ENCODE measurements around the gene GRAMD2A.
A peak's percentile ranks its signal among the peaks of the same experiment; 100 is the strongest.
"Not testable (repeated sequence)": the region's sequence is repeated elsewhere in the genome, so short reads cannot be mapped to it uniquely, and the experiment has no call there.

Gene GRAMD2A

DNA sequence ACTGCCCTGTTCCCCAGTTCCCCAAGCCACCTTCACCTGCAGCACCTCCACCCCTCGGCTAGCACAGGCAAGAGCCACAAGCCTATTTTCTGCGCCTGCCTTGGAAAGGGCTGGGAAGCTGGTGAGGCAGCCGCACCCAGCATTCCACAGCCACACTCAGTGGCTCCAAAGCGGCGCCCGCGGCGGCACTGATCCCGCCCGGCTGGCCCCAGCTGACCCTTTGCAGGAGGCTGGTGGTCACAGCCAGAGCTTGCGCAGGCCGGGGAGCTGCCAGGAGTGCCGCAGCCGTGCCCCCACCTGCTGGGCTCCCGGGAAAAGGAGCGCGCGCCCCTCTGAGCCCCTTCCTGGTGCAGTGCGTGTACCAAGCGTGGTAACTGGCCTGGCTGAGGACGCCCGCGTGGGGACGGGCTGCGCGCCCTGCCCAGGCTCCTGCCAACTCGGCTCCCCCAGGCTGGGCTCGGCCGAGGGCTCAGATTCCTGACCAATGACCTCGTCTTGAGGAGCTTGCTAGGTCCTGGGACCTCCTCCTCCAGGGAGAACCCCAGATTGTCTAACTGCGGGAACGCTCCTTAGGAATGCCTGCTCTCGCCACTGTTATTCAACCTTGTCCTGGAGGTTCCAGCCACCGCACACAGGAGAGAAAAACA, 13.3 kb downstream of the GRAMD2A start:
- peak; percentile 90 for DNase-seq (ENCODE audit: low read depth, low spot score)

DNA sequence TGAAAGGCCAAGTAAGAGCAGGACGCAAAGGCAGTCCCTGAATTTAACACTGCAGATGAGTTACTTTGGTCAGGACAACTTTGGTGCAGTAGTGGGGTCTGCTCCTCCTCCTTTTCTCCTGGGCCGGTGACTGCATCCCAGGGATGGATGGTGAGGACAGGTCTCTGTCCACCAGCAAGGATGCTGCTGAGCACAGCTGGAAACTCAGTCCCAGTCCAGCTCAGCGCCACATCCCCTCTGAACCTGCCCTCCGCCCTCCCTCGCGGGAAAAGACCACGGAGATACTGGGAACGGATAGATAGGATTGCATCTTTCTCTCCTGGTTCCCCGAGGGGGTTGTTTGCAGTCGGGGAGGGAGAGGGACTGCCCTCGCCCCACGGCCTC, 13.8 kb downstream of the GRAMD2A start:
- DNase-seq (ENCODE audit: low read depth, low spot score), result no peak

DNA sequence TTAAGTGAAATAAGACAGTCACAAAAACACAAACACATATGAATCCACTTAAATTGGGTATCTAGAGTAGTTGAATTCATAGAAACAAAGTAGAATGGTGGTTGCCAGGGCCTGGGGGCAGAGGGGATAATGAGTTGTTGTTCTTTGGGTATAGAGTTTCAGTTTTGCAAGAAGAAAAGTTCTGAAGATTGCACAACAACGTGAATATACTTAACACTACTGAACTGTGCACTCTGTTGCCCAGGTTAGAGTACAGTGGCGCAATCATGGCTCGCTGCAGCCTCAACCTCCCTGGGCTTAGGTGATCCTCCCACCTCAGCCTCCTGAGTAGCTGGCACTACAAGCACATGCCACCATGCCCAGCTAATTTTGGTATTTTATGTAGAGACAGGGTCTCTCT, 14.9 kb downstream of the GRAMD2A start:
- DNase-seq (ENCODE audit: low read depth, low spot score), result no peak

DNA sequence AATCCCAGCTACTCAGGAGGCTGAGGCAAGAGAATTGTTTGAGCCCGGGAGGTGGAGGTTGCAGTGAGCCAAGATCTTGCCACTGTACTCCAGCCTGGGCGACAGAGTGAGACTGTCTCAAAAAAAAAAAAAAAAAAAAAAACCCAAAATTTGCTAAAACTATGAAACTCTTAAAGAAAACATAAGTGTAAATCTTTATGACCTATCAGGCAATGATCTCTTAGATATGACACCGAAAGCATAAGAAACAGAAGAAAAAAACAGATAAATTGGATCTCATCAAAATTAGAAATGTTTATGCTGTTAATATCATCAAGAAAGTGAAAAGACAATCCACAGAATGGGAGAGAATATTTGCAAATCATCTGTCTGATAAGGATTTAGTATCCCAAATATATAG, 15.3 kb downstream of the GRAMD2A start:
- DNase-seq (ENCODE audit: low read depth, low spot score), result no peak

DNA sequence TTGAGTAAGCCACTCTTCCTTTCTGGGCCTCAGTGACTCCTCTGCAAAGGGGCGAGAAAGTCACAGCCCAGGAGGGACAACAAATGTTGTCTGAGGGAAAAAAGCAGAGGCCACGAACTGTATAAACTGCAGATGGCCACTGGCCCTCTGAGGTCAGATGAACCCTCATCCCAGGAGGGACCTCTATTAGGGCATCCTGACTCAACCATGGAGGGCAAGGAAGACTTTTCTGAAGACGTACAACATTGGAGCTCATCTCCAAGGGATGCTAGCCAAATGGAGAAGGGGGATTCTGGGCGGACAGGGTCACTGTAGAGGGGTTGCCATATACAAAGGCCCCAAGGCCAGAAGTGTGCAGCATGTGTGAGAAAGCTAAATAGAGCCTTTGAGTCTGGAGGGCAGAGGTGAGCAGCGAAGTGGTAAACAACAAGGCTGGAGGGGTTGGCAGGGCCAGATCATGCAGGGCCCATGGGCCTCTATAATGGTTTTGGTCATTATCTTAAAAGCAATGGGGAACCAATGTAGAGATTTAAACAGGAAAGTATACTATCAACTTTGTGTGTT, 16.7 kb downstream of the GRAMD2A start:
- no peak for DNase-seq (ENCODE audit: low read depth, low spot score)

DNA sequence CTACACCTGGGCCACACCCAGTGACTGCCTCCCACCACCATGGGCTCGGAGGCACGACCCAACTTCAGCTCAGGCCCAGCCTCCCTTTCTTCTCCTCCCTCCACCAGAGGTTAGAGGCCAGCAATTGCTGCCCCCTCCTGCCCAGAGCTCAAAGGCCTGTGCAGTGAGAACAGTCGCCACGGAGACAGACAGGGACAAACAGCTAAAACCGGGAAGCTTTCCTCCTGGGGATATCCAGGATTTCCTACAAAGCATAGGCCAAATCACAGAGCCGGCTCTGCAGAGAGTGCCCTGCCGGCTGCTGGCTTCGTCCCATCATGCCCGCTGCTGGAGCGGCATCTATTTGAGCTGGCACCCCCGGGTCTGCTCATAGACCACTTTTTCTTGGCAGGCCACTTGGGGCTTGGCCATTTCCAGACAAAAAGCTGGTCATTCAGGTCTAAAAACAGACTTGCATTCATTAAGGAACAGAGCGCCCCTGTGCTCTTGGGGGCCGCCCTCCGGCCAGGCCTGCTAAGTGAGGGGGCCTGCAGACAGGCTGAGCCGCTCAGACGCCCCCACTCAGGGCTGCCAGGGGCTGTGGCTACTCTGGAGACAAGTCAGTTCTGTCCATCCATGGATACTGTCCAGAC, 17.5 kb downstream of the GRAMD2A start:
- DNase-seq (ENCODE audit: low read depth, low spot score), result peak; percentile 59

DNA sequence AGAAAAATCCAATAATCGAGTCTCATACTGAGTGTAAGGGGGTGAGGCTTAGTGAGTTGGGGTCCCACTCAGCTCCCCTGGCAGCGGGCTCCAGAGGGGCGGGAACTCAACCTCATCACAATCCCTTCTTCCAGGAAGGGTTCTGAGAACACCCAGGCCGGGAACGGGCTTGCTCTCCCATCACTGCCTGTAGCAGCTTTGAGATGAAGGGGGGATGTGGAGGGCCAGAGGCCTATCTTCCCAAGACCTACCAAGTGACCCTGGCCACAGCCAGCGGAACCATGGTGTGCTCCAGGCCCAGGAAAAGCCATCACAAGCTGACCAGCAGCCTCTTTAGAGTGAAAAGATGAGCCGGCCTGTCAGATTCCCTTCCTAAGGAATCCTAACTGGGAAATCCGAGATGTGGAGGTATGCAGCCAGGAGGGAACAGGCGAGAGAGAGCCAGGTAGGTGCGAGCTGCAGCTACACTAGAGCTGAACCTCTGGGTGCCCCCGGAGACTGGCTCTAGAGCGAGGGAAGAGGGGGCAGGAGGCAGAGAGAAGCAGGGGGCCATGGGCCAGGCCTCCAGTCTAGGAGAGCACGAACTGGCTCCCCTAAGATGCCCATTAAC, 18.5 kb downstream of the GRAMD2A start:
- DNase-seq (ENCODE audit: low read depth, low spot score), result no peak

DNA sequence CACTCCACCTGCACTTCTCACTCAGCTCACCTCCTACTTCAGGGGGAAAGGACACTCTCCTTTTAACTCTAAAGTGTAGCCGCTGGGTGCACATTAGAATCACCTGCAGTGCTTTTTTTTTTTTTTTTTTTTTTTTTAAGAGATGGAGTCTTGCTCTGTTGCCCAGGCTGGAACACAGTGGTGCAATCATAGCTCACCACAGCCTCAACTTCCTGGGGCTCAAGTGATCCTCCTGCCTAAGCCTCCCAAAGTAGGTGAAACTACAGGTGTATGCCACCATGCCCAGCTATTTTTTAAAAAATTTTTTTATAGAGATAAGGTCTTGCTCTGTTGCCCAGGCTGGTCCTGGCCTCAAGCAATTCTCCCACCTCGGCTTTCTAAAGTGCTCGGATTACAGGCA, 20.8 kb downstream of the GRAMD2A start:
- DNase-seq (ENCODE audit: low read depth, low spot score), result no peak

DNA sequence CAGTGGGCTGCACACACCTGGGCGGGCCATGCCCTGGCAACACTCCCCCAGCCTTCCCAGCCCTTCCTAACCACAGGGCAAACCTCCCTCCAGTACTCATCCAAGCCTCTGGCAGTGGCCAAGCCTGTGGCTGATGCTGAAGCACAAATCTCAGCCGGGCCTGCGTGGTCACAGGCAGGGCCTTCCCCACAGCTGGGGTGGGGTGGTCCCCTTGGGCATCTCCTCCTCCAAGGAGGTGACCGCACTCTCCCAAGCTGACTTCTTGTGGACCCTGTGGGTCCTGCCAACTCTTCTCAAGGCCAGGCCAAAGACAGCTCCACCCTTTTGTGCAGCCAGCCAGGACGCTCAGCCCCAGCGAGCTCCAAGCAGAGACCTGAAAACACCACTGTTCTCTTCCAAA, 21.4 kb downstream of the GRAMD2A start:
- DNase-seq (ENCODE audit: low read depth, low spot score), result no peak

DNA sequence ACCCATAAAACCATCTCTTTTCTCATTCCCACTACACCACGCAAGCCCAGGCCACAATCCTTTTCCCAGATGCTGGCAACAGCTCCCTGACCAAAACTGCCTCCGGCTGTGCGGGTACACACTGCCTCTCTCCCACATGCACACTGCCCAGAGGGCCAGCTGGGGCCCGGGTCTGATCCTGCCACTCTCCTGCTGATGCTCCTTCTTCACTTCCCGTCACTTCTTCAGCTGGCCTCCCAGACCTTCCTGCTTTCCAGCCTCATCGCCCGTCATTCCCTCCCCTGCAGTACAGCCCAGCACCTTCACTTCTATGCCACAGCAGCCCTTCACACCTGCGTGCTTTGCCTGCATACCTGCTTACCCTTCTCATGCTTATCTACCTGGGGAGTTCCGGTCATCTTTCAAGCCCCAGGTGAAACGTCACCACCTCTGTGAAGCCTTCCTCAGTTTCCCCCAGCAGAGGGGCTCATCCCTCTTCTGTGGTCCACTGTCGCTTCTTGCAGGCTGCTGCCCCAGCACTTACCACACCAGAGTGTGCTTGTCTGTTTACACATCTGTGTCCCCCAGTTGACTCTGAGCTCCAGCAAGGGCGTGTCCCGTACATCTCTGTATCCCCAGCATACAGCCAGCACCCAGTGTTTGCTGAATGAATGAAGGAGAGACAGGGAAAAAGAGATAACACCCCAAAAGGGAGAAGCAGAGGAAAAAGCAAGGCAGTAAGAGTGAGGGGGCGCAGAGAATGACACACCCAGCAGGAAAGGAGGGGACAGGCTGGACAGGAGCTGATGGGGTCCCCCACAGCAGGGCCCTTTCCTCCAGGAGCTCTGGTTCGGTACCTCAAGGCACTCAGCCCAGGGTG, 22.2 kb downstream of the GRAMD2A start:
- DNase-seq (ENCODE audit: low read depth, low spot score), result no peak

DNA sequence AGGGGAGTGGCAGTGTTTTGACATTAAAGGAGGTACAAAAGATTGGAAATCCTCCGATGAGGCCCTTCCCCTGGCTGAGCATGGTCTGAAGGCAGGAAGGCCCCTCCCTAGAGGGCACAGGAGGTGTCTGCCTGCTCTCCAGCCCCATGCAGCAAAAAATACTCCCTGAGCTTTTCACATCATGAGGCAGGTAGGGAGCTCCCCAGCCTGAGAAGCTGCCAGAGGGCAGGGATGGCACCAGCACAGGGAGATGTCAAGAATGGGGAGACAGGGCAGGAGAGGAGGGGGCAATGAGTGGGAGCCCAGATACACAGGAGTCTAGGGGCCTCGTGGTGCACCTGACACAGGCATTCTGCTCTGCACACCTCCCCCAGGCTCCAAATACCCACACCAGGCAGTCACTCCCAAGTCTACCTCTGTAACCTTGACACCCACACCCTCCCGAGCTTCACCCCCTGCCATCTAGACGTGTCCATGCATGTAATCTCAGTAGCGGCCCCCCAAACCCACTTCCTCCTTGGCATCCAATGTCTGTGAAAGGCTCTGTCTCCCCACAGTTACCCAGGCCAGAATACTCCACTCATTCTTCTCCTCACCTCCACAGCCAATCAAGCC, 22.9 kb downstream of the GRAMD2A start:
- no peak for DNase-seq (ENCODE audit: low read depth, low spot score)

DNA sequence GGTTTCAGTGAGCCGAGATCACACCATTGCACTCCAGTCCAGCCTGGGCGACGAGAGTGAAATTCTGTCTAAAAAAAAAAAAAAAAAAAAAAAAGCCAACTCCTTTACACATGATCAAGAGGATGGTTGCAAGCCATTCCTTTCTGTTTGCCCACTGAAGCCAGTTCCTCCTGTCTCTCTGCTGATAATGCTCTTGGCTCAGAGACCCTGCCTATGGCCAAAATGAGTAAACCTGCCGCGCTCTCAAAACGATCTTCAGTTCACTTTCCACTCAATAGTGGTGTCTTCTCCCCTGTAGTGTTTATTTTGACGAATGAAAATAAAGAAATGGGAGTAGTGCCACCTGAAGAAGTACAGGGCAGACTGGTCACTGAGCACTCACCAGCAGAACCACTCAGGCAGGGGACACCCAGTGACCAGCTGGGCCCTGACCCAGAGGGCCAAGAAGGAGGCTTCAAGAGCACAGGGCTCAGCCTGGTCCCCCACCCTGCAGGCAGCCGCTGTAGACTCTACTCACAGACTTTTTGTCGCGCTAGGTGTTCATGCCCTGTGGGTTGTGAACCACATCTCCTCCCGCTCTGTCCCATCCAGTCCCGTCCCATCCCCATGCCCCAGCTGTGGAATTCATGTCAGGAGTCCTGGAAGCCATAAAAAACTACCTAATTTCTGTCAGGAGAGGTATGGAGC, 23.6 kb downstream of the GRAMD2A start:
- DNase-seq (ENCODE audit: low read depth, low spot score), result no peak

DNA sequence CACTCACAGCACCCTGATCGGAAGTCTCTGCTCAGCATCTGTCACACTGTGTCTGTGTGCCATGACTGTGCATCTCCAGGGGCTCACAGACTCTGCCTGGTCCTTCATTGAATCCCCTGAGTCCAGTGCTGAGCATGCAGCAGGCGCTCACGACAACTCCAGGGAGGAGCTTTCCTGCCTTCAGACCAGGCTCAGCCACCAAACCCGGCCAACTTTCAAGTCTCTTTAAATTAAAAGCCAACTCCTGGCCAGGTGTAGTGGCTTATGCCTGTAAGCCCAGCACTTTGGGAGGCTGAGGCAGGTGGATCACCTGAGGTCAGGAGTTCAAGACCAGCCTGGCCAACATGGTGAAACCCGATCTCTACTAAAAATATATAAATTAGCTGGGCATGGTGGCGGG, 24.2 kb downstream of the GRAMD2A start:
- no peak for DNase-seq (ENCODE audit: low read depth, low spot score)

DNA sequence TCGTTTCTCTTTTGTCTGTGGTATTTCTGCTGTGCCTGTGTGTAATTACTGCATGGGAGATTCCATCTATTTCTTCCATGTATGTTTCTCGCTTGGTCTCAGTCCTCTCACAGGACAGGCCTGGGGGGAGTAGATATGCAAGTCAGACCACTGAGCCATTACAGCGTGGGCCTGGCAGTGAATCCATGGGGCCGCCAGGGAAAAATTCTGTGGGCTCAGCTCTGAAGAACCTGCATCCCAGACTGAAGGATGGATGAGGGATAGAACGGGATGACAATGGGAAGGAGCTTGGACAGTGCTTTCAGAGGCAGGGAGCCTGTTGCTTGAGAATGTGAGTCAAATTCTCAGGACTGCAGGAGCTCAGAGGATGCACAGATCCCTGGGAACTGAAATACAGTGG, 24.8 kb downstream of the GRAMD2A start:
- no peak for DNase-seq (ENCODE audit: low read depth, low spot score)

DNA sequence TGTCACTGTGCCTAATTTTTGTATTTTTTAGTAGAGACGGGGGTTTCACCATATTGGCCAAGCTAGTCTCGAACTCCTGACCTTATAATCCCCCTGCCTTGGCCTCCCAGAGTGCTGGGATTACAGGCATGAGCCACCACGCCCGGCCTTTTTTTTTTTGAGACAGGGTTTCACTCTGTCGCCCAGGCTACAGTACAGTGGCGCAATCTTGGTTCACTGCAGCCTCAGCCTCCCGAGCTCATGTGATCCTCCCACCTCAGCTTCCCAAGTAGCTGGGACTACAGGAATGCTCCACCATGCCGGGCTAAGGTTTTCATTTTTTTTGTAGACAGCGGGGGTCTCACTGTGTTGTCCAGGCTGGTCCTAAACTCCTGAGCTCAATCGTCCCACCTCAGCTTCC, 25.6 kb downstream of the GRAMD2A start:
- not testable (repeated sequence) for DNase-seq (ENCODE audit: low read depth, low spot score)

DNA sequence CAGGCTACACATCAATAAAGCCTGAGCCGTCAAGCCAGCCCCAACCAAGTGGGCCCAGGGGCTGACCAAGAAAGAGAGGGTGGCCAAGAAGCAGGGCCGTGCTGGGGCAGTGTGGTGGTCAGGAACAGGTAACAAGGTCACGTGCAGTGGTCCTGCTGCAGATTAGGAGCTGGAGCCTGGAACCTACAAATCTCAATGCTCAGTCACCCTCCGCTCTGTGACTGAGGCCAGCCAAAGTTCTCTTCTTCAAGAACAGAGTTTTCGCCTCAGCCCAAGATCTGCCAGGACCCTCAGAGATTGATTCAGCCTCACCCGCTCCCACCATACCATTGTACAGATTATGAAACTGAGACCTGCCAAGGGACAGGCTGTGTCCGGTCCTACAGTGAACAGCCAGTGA, 26.9 kb downstream of the GRAMD2A start:
- no peak for DNase-seq (ENCODE audit: low read depth, low spot score)

DNA sequence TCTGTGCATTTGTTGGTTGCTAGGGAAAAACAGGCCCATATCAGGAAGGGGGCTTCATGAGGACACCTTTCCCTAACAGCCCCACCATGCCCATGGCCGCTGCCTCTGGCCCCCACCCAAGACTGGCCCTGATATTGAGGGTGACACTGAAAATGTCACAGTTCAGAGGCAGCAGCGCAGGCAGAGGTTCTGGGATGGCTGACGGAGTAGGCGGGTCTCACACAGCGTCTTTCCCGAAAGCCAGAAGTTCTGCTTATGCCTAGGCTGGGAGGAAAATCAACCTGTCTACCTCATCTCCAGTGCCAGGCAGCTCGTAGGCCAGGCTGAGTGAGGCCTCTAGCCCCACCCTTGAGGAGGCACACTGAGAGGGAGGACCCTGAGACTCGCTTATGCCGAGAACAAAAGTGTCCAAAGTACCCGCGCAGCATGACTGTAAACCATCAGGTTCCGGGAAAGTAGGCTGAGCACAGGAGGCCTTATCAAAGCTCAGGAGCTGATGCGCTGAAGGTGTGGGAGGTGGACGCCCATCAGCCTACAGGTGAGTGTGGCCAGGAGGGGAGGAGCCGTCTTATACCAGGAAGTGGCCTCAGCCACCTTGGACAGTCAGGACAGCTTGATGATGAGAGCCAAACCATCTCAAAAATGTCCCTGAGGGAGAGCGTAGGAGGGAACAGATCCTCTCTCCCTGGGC, 27.5 kb downstream of the GRAMD2A start:
- DNase-seq (ENCODE audit: low read depth, low spot score), result no peak

DNA sequence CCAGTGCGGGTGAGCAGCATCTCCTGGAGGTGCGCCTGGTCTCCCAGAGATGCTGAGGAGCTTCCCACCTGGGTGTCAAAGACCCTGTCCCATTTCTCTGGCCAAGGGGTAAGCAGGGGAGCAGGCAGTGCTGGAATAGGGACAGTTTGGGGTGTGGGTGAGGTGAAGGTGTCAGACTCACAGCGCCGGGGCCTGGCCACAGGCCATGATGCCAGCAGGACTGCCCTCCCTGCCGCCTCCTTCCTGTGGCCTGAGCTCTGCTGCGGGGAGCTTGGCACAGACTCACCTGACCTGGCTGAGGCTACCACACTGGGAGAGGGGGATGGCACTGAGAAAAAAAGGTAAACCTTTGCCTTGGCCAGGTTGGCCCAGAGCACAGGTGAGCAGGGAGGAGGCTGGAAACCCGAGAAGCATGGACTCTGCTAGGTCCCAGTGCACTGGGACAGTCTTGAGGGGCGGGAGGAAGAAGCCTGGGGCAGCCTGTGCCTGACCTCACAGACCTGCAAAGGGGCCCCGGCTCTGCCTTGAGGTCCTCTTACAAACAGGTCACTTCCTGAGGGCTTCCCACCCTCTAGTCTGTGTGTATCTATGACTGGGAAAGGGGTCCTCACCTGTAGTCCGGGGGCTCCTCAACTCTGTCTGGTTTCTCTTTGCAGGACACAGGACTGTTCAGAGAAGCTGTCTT, 28.2 kb downstream of the GRAMD2A start:
- no peak for DNase-seq (ENCODE audit: low read depth, low spot score)

DNA sequence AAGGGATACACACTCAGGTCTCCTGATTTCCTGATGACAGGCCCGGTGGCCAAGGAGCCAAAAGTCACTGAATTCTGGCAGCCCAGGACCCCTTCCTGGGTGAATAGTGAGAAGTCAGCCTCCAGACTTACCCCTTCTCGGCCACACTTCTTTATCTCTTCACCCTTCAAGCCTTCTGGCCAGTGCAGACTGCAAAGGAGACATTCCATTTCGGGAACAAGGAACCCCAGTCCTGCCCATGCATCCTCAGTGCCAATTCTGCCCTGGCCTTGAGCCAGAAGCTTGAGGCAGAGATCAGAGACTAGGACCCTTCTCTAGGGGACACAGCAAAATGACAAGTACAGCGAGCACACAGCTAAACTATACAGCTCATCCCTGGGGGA, 28.8 kb downstream of the GRAMD2A start:
- peak; percentile 19 for DNase-seq (ENCODE audit: low read depth, low spot score)

Data from astrocyte of the hippocampus (primary cell).